ENCODE measurements around the gene ERBB4. TPM values are rescaled to one million over a fixed set of nuclear protein-coding genes. Genes with fewer than 3 reads are reported as not detected.

The ERBB4 gene
- total RNA-seq, 4 donors from 2014 or later: 0.26 to 13.3 (median 2.4) TPM

- intact Hi-C loops (cut with DNase I; ENCODE audit: low total_unique reads): no loop called here
- H3K27me3 ChIP-seq: no peaks in the 10 kb centered on the region
- DNase-seq: no peak
- H3K4me3 ChIP-seq: no peak overlapping the region
- H3K9me3 ChIP-seq: no peaks in the 10 kb centered on the region
- TF ChIP-seq, protein P1, sequence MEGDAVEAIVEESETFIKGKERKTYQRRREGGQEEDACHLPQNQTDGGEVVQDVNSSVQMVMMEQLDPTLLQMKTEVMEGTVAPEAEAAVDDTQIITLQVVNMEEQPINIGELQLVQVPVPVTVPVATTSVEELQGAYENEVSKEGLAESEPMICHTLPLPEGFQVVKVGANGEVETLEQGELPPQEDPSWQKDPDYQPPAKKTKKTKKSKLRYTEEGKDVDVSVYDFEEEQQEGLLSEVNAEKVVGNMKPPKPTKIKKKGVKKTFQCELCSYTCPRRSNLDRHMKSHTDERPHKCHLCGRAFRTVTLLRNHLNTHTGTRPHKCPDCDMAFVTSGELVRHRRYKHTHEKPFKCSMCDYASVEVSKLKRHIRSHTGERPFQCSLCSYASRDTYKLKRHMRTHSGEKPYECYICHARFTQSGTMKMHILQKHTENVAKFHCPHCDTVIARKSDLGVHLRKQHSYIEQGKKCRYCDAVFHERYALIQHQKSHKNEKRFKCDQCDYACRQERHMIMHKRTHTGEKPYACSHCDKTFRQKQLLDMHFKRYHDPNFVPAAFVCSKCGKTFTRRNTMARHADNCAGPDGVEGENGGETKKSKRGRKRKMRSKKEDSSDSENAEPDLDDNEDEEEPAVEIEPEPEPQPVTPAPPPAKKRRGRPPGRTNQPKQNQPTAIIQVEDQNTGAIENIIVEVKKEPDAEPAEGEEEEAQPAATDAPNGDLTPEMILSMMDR (IDR thresholded peaks at IDR 0.05): no peak
- no peak for TF ChIP-seq POLR2A (IDR thresholded peaks at IDR 0.05)
- no peaks in the 10 kb centered on the region for H3K4me1 ChIP-seq
- no peak overlapping the region for H3K27ac ChIP-seq
- no peaks in the 10 kb centered on the region for H3K36me3 ChIP-seq
These were observed 1059.0 kb downstream of the ERBB4 start for GRCh38 chr2:211479536-211480150.

DNA sequence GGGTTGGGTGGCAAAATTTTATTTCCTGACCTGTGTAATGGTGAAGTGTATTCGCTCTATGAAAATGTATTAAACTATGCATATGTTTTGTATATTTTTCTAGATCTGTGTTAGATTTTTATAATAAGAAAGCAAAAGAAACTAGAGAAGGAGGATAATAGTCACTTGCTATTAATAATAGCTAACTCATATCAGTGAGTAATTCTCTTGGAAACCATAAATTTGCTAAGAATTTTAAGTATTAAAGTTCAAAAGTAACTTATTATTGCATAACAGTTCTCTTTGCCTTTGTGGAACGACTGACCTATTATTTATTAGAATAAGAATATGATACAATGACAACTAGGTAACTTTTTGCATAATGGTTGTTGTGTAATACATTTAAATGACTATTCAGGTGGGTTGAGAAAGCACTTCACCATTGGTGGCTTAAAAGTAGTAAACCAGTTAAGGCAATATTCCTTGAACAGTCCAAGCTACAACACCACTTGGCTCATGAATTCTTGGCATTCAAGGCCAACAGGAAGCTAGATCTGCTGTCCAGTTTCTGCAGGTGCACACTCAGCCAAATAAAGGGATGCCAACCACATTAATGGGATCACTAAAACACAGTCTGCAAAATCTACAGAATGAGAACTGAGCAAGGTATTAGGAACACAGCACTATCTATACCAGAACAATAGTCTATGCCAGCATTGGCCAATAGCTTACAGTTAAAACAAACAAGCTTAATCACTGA lies 1060.9 kb downstream of the ERBB4 start:
- H3K4me1 ChIP-seq: no peaks in the 10 kb centered on the region
- H3K9me3 ChIP-seq: no peaks in the 10 kb centered on the region
- intact Hi-C loops (cut with DNase I; ENCODE audit: low total_unique reads): no loop called here
- no peak overlapping the region for H3K27ac ChIP-seq
- no peaks in the 10 kb centered on the region for H3K36me3 ChIP-seq
- TF ChIP-seq, protein P1 (IDR thresholded peaks at IDR 0.05): no peak
- TF ChIP-seq POLR2A (IDR thresholded peaks at IDR 0.05): no peak
- no peak overlapping the region for H3K4me3 ChIP-seq
- no peaks in the 10 kb centered on the region for H3K27me3 ChIP-seq
- DNase-seq: no peak

- no peaks in the 10 kb centered on the region for H3K9me3 ChIP-seq
- DNase-seq: no peak
- intact Hi-C loops (cut with DNase I; ENCODE audit: low total_unique reads): no loop called here
- no peaks in the 10 kb centered on the region for H3K27me3 ChIP-seq
- H3K4me1 ChIP-seq: no peaks in the 10 kb centered on the region
- no peak overlapping the region for H3K4me3 ChIP-seq
- no peak overlapping the region for H3K27ac ChIP-seq
- no peaks in the 10 kb centered on the region for H3K36me3 ChIP-seq
- TF ChIP-seq POLR2A (IDR thresholded peaks at IDR 0.05): no peak
- TF ChIP-seq, protein P1 (IDR thresholded peaks at IDR 0.05): no peak
These were observed 1065.5 kb downstream of the ERBB4 start for GRCh38 chr2:211473116-211473515.

DNA sequence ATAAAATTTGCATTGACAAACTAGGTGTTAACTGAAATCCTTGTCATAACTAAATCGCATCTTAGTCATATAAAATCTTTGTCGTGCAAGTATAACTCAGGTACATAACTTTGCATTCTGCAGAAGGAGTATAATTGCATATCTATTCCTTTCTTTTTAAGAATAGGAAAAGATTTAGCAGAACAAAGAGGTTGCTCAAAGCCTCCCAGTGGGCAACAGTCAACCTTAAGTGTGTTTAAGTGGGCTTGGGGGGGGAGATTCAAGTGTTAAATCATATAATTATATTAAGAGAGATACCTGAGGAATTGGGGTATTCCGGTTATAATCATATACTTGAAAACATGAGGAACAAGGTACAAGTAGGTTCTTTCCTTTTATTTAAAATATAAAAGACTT lies 1068.9 kb downstream of the ERBB4 start:
- TF ChIP-seq, protein P1 (IDR thresholded peaks at IDR 0.05): no peak
- TF ChIP-seq POLR2A (IDR thresholded peaks at IDR 0.05): no peak
- H3K4me3 ChIP-seq: no peak overlapping the region
- DNase-seq: no peak
- intact Hi-C loops (cut with DNase I; ENCODE audit: low total_unique reads): no loop called here
- H3K4me1 ChIP-seq: no peaks in the 10 kb centered on the region
- H3K27me3 ChIP-seq: no peaks in the 10 kb centered on the region
- H3K36me3 ChIP-seq: no peaks in the 10 kb centered on the region
- no peak overlapping the region for H3K27ac ChIP-seq
- H3K9me3 ChIP-seq: no peaks in the 10 kb centered on the region

DNA sequence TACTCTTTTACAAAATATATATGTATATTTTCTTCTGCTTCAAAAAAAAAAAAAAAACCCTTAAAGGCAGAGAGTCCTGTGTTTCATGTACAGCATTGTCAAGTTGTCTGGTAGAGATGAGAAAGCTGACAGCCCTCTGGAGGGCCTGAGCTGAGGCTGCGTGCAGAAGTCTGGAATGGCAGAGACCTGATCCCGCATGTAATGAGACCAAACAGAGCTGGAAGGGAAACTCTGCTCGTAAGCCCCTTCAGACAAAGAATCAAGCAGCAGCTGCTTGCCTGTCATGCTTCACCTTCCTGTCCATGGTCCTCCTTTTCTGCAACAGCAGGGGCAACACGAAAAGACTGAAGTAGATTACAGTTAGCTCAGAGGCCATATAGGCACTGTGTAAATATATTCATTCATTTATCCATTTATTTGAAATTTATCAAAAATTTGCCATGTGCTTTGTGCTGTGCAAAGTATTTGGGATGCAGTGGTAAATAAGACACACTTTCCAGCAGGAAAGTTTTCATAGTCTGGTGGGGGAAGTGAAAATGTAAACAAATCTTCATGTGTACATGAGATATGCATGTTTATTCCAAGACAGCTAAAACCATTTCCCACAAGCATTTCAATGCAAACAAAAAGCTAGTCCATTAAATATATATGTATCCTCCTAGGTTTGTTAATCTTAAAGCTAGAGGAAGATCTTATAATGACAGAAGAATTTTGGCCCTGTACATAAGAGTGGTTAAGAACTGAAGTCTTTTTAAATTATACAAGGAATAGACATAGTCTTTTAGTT lies 1069.5 kb downstream of the ERBB4 start:
- H3K4me1 ChIP-seq: no peaks in the 10 kb centered on the region
- no peak for DNase-seq
- TF ChIP-seq POLR2A (IDR thresholded peaks at IDR 0.05): no peak
- TF ChIP-seq, protein P1 (IDR thresholded peaks at IDR 0.05): no peak
- no peak overlapping the region for H3K27ac ChIP-seq
- no peaks in the 10 kb centered on the region for H3K27me3 ChIP-seq
- H3K9me3 ChIP-seq: no peaks in the 10 kb centered on the region
- no peak overlapping the region for H3K4me3 ChIP-seq
- intact Hi-C loops (cut with DNase I; ENCODE audit: low total_unique reads): no loop called here
- no peaks in the 10 kb centered on the region for H3K36me3 ChIP-seq

Data from uterus (tissue), 4 donors.